GM10248 (cell line): Measurements from ENCODE around the gene SGCE.

Source experiments
- CTCF ChIA-PET: fragments of 300-600 bp; sonication (Branson Sonifier 250); formaldehyde crosslinking; extraction: SDS; loops from one replicate; lab custom pipeline; 2021; ENCODE audit warnings: antibody characterized with exemption; lab: Yijun Ruan, JAX
- POLR2A ChIA-PET: fragments of 350-650 bp; sonication (Branson Sonifier 250); formaldehyde crosslinking; extraction: SDS; loops from one replicate; lab custom pipeline; 2020; ENCODE audit warnings: antibody characterized with exemption; lab: Yijun Ruan, JAX
- DNase-seq: peaks from one replicate; pipeline ENCODE4 v3.0.0; 2012; ENCODE audit errors: extremely low spot score
- TF ChIP-seq, protein P1 (sequence below): IDR thresholded peaks from 2 replicates; pipeline ENCODE4 v1.5.1; 2012; ENCODE audit warnings: mild to moderate bottlenecking, low read depth; ENCODE audit errors: extremely low read depth, missing control alignments, control extremely low read depth

The SGCE gene

DNA sequence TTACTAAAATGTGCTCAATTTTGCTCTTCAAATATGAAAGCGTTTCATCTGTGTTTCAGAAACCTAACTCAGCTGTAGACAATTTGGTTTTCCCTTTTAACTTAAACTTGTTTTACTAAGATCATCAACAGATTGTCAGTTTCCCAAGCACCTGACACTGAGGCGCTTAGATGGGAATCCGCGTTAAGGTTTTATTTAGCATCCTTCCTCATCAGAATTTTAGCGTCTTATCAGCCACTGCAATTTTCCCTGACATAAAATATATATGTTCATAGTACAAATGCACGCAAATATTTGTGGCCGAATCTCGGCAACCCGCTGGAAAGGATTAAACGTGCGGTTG lies 1.2 kb downstream of the SGCE start:
- POLR2A ChIA-PET, result no interaction called here
- CTCF ChIA-PET, result interaction anchor here (0.7 to 3.7 kb wide), 8 partner anchors 7 to 205 kb away, joined by 3 to 19 read pairs (median 10); no protein-coding TSS in a partner anchor
- DNase-seq, result no peak
- TF ChIP-seq, protein P1, sequence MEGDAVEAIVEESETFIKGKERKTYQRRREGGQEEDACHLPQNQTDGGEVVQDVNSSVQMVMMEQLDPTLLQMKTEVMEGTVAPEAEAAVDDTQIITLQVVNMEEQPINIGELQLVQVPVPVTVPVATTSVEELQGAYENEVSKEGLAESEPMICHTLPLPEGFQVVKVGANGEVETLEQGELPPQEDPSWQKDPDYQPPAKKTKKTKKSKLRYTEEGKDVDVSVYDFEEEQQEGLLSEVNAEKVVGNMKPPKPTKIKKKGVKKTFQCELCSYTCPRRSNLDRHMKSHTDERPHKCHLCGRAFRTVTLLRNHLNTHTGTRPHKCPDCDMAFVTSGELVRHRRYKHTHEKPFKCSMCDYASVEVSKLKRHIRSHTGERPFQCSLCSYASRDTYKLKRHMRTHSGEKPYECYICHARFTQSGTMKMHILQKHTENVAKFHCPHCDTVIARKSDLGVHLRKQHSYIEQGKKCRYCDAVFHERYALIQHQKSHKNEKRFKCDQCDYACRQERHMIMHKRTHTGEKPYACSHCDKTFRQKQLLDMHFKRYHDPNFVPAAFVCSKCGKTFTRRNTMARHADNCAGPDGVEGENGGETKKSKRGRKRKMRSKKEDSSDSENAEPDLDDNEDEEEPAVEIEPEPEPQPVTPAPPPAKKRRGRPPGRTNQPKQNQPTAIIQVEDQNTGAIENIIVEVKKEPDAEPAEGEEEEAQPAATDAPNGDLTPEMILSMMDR, result no peak

DNA sequence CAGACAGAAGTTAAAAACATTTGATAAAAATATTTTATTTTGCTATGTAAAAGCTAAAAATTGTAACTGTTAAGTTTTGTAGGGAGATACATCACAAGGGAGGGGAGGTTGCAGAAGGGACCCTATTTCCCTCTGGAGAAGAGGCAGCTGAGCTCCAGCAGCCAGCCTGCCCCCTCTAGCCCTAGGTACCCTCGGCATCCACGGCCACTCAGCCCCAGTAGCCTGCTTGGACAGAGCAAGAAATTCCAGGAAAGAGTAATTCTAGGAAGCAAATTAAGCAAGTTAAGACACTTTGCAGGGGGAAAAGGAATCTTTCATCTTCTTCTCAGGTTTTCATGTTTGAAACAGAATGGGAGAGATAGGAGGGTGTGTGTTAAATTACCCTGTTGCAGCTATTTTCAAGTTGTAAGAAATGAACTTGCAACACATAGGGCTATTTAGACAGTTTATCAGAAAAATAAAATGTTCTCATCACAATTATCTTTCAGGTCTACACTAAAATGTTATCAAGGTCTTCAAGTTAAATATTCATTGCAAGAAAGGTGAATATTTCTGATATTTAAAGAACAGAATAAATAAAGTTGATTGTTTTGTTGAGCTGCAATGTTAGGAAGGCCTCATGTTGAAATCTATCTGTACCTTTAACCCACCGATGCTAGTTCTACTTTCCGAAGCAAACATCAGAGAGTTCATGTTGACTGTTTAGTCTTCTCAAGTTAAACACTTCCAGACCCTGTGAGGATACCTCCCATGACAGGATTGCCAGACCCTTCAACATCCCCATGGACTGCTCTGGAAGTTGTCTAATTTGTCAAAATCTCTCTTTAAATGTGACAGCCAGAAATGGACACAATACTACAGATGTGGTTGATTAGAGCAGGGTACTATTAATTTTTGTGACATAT lies 5.5 kb downstream of the SGCE start:
- TF ChIP-seq, protein P1, result no peak
- CTCF ChIA-PET, result interaction anchor here (1.3 to 1.4 kb wide), 2 partner anchors 16 to 201 kb away, joined by 4 to 5 read pairs; no protein-coding TSS in a partner anchor
- no peak for DNase-seq
- POLR2A ChIA-PET, result no interaction called here

DNA sequence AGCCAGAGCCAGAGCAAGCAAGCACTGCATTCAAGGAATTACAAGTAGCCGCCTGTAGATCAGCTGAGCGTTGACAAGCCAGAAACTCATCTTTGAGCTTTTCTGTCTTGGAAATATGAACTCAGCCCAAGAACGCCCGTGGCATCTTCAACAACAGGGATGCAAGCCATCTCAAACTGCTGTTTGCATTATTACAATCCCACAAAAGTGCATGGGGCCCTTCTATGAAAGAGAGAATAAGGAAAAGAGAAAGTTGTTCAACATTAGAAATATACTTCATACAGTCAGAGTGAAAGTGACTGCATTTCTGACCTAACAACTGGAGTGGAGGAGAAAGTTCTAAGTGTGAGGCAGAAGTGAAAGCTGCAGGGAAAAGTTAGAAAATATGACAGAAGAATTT lies 6.5 kb downstream of the SGCE start:
- CTCF ChIA-PET, result interaction anchor here (1.3 to 2.2 kb wide), 3 partner anchors 7 to 200 kb away, joined by 4 to 9 read pairs (median 5); partner anchors contain the start of gene SGCE
- no peak for DNase-seq
- POLR2A ChIA-PET, result no interaction called here
- TF ChIP-seq, protein P1, result no peak

DNA sequence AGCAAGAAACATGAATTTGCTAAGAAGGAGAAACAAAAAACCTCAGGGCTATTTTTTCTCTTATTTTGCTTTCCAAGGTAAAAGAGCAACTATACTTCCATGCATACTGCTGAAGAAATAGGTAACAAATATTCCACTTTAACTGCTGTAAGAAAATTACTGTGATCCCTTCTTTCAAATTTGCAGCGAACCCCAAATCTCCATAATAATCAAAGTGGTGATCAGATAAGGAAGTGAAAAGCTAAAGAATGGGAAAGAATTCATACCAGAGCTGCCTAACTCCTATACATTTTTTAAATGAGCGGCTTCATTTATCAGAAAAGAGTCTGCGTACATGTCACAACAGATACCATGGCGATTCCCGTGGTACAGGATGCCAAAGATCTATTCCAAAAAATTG lies 7.2 kb downstream of the SGCE start:
- DNase-seq, result no peak
- ChIA-PET CTCF (interaction anchor here (2.2 kb wide), 1 partner anchor 7 kb away, joined by 9 read pairs; the partner anchor contains the start of gene SGCE), POLR2A (no interaction called here)
- TF ChIP-seq, protein P1, result no peak

DNA sequence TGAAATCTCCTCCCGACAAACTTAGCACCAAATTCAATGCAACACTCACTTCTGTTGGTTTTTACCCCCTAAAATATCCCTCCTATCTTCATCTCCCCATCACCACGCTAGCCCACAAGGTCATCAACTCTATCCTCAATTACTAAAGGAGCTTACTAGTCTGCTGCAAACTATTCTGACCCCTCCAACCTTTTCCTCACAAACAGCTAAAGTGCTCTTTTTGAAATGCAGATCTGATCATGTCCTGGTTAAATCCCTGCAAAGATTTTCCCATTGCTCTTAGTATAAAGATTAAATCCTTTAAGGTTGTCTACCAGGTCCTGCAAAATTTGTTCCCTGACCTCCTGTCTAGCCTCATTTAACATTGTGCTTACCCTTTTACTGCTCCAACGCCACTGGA lies 8.6 kb downstream of the SGCE start:
- POLR2A ChIA-PET, result no interaction called here
- DNase-seq, result no peak
- CTCF ChIA-PET, result interaction anchor here (2.2 kb wide), 1 partner anchor 9 kb away, joined by 9 read pairs; the partner anchor contains the start of gene SGCE
- TF ChIP-seq, protein P1, result no peak

DNA sequence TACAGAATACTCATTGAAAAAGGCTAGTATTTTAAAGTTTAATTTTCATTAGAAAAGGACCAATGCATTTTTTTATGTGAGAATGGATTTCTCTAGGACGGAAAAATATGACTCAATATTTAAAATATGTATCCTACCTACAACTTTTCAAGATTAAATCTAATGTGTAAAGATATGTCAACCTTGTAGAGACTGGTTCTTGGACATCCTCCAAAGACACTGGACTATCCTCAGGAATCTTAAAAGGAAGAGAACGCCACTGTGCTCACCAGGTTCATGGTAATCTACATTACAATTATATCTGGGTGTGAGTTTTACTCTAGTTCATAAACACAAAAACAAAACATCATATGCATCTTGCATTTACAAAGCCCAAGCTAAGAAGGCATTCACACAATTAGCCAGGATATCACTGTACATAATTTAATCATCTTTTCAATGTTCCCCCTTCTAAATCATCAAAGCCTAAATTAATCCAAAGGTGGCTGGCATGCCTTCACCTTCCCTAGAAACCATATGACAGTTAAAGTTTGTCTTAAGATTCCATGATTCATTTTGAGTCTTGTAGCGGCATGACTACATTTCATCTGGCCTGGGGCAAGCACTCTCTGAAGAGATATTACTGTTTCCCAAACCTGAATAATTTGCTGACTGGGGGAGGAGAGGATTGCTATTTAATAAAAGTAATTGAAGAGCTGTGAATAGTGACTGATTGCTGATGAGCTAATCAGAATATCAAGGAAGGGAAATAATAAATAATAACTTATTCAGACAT lies 12.0 kb downstream of the SGCE start:
- TF ChIP-seq, protein P1, result no peak
- POLR2A ChIA-PET, result no interaction called here
- DNase-seq, result no peak
- CTCF ChIA-PET, result interaction anchor here (1.3 to 2.7 kb wide), 3 partner anchors 10 to 48 kb away, joined by 3 to 12 read pairs (median 4); partner anchors contain the start of gene SGCE
